Measurements from ENCODE around the gene HRH1.

The HRH1 gene

DNA sequence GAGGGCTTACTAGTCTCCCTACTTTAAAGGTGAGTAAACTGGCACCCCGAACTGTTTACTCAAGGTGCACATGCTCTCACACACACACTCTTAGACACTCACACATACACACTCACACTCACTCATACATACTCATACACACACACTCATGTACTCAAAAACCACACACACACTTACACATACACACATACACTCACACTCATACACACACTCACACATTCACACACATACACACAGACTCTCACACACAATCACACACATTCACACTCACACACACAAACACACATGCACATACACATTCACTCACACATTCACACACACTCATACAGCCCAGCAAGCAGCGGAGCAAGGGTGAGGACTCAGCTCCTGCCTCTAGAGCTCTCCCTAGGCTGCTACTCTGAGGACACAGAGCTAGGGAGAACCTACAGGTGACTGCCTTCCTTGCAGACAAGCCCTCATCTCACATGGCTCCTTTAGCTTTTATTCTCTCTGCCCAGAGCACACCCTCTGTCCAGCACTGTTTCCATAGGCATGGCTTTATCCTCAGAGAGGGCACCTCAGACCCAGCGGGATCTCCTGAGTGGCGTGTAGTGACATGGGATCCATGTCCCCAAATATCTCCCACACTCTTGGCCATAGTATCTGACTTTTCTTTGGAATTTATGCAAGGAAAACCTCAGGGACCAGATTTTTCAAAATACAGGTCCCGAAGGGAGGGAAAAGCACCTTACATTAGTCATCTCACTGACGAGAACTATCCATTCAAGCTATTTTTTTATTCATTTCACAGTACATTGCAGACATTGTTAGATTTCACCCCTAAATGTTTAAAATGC is 91.8 kb downstream of the HRH1 start:
- Histone ChIP-seq H2AFZ (no peak overlapping the region), H3K36me3 (ENCODE audit: control insufficient read depth, insufficient read depth, low read length) (no peaks in the 10 kb centered on the region), H3K4me3 (ENCODE audit: low read depth, low read length) (no peak overlapping the region), H3K9me3 (ENCODE audit: control insufficient read depth, low read length) (no peaks in the 10 kb centered on the region), H3K9ac (no peak overlapping the region), H3K4me2 (ENCODE audit: low read length) (no peak overlapping the region), H3K79me2 (no peaks in the 10 kb centered on the region), H3K27me3 (ENCODE audit: control insufficient read depth, insufficient read depth, low read length) (no peaks in the 10 kb centered on the region), H3K27ac (no peak overlapping the region), H3K4me1 (no peaks in the 10 kb centered on the region)
- TF ChIP-seq CTCF (IDR thresholded peaks at IDR 0.05): no peak

GRCh38 chr3:11246663-11246970 is 92.3 kb downstream of the HRH1 start:
- Histone ChIP-seq H3K4me1 (no peaks in the 10 kb centered on the region), H3K36me3 (ENCODE audit: control insufficient read depth, insufficient read depth, low read length) (no peaks in the 10 kb centered on the region), H2AFZ (no peak overlapping the region), H3K27ac (no peak overlapping the region), H3K27me3 (ENCODE audit: control insufficient read depth, insufficient read depth, low read length) (no peaks in the 10 kb centered on the region), H3K4me2 (ENCODE audit: low read length) (no peak overlapping the region), H3K9ac (no peak overlapping the region), H3K79me2 (no peaks in the 10 kb centered on the region), H3K9me3 (ENCODE audit: control insufficient read depth, low read length) (no peaks in the 10 kb centered on the region), H3K4me3 (ENCODE audit: low read depth, low read length) (no peak overlapping the region)
- no peak for TF ChIP-seq CTCF (IDR thresholded peaks at IDR 0.05)

DNA sequence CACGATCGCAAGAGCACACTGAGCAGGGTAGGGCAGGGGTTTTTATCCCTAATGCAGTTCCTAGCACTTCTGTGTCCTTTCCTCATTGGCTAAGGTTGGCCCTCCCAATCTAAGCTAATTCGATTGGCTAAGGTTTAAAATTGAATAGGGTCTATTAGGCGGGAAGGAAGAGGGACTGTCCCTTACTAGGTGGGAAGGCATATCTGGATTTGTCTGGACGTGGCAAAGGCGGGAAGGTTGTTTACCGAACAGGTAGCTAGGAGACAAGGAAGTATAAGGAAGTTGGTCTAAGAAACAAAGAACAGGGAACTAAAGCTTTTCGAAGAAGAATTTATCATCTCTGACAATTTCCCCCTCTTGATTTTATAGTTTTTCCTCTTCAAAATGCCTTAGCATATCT is 93.1 kb downstream of the HRH1 start:
- H3K9ac ChIP-seq: no peak overlapping the region
- H3K27me3 ChIP-seq (ENCODE audit: control insufficient read depth, insufficient read depth, low read length): no peaks in the 10 kb centered on the region
- no peak overlapping the region for H3K27ac ChIP-seq
- H3K79me2 ChIP-seq: no peaks in the 10 kb centered on the region
- H3K9me3 ChIP-seq (ENCODE audit: control insufficient read depth, low read length): no peaks in the 10 kb centered on the region
- no peak overlapping the region for H3K4me2 ChIP-seq (ENCODE audit: low read length)
- H3K4me3 ChIP-seq (ENCODE audit: low read depth, low read length): no peak overlapping the region
- no peak overlapping the region for H2AFZ ChIP-seq
- TF ChIP-seq CTCF (IDR thresholded peaks at IDR 0.05): no peak
- H3K4me1 ChIP-seq: no peaks in the 10 kb centered on the region
- H3K36me3 ChIP-seq (ENCODE audit: control insufficient read depth, insufficient read depth, low read length): no peaks in the 10 kb centered on the region

DNA sequence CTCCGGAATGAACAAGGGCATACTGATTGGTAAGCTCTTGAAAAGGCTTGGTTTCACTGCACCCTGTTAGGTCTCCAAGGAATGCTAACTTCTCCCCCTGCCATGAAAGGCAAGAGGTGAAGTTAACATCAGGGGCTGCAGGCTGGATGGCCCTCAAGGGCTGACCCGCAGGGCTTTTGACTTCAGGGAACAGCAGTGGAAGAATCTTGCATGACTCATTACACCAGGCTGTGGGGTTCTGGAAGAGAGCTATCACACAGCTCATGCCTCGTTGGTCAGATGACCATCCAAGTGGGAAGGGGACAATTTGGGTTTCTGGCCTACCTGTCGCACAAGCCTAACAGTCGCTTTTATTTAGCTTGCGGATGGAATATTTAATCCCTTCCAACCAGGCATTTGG is 94.3 kb downstream of the HRH1 start:
- Histone ChIP-seq H3K36me3 (ENCODE audit: control insufficient read depth, insufficient read depth, low read length) (no peaks in the 10 kb centered on the region), H3K4me1 (no peaks in the 10 kb centered on the region), H3K4me2 (ENCODE audit: low read length) (no peak overlapping the region), H3K9ac (no peak overlapping the region), H2AFZ (no peak overlapping the region), H3K4me3 (ENCODE audit: low read depth, low read length) (no peak overlapping the region), H3K9me3 (ENCODE audit: control insufficient read depth, low read length) (no peaks in the 10 kb centered on the region), H3K27me3 (ENCODE audit: control insufficient read depth, insufficient read depth, low read length) (no peaks in the 10 kb centered on the region), H3K79me2 (no peaks in the 10 kb centered on the region), H3K27ac (no peak overlapping the region)
- no peak for TF ChIP-seq CTCF (IDR thresholded peaks at IDR 0.05)

All from parathyroid adenoma (tissue), 2 donors.